Measurements from ENCODE around the gene SYNE3.

Gene SYNE3

GRCh38 chr14:95497561-95498011 is 18.9 kb downstream of the SYNE3 start:
- Histone ChIP-seq H3K36me3 (ENCODE audit: control insufficient read depth in 2 of 2, insufficient read depth in 2 of 2, low read length in 2 of 2) (no peaks in the 10 kb centered on the region), H3K27me3 (ENCODE audit: control insufficient read depth in 2 of 2, insufficient read depth in 2 of 2, low read length in 2 of 2) (no peaks in the 10 kb centered on the region), H3K9ac (ENCODE audit: low read depth in 1 of 2, low read length in 2 of 2) (peak overlapping the region in 1 of 2 donors; percentile 10), H3K4me1 (ENCODE audit: control insufficient read depth in 2 of 2, insufficient read depth in 2 of 2, low read length in 2 of 2) (peaks cover 31 to 59% of the 10 kb centered on the region in 2 donors), H3K4me3 (ENCODE audit: low read length in 2 of 2) (no peak overlapping the region), H3K27ac (ENCODE audit: low read depth in 2 of 2, low read length in 2 of 2) (no peak overlapping the region), H3K9me3 (ENCODE audit: control insufficient read depth in 2 of 2, low read length in 2 of 2) (no peaks in the 10 kb centered on the region)

GRCh38 chr14:95496690-95497259 is 19.7 kb downstream of the SYNE3 start:
- Histone ChIP-seq H3K9ac (ENCODE audit: low read depth in 1 of 2, low read length in 2 of 2) (no peak overlapping the region), H3K9me3 (ENCODE audit: control insufficient read depth in 2 of 2, low read length in 2 of 2) (no peaks in the 10 kb centered on the region), H3K36me3 (ENCODE audit: control insufficient read depth in 2 of 2, insufficient read depth in 2 of 2, low read length in 2 of 2) (no peaks in the 10 kb centered on the region), H3K27ac (ENCODE audit: low read depth in 2 of 2, low read length in 2 of 2) (peak overlapping the region; percentile 71 to 73), H3K4me1 (ENCODE audit: control insufficient read depth in 2 of 2, insufficient read depth in 2 of 2, low read length in 2 of 2) (peaks cover 31 to 59% of the 10 kb centered on the region in 2 donors), H3K27me3 (ENCODE audit: control insufficient read depth in 2 of 2, insufficient read depth in 2 of 2, low read length in 2 of 2) (no peaks in the 10 kb centered on the region), H3K4me3 (ENCODE audit: low read length in 2 of 2) (peak overlapping the region in 1 of 2 donors; percentile 6)

- H3K36me3 ChIP-seq (ENCODE audit: control insufficient read depth in 2 of 2, insufficient read depth in 2 of 2, low read length in 2 of 2), result no peaks in the 10 kb centered on the region
- peak overlapping the region in 1 of 2 donors; percentile 22 for H3K9ac ChIP-seq (ENCODE audit: low read depth in 1 of 2, low read length in 2 of 2)
- H3K9me3 ChIP-seq (ENCODE audit: control insufficient read depth in 2 of 2, low read length in 2 of 2), result no peaks in the 10 kb centered on the region
- no peaks in the 10 kb centered on the region for H3K27me3 ChIP-seq (ENCODE audit: control insufficient read depth in 2 of 2, insufficient read depth in 2 of 2, low read length in 2 of 2)
- peak overlapping the region; percentile 71 to 73 for H3K27ac ChIP-seq (ENCODE audit: low read depth in 2 of 2, low read length in 2 of 2)
- H3K4me1 ChIP-seq (ENCODE audit: control insufficient read depth in 2 of 2, insufficient read depth in 2 of 2, low read length in 2 of 2), result peaks cover 31 to 55% of the 10 kb centered on the region in 2 donors
- peak overlapping the region in 1 of 2 donors; percentile 6 for H3K4me3 ChIP-seq (ENCODE audit: low read length in 2 of 2)
Observed at GRCh38 chr14:95496111-95496681, 20.3 kb downstream of the SYNE3 start.

DNA sequence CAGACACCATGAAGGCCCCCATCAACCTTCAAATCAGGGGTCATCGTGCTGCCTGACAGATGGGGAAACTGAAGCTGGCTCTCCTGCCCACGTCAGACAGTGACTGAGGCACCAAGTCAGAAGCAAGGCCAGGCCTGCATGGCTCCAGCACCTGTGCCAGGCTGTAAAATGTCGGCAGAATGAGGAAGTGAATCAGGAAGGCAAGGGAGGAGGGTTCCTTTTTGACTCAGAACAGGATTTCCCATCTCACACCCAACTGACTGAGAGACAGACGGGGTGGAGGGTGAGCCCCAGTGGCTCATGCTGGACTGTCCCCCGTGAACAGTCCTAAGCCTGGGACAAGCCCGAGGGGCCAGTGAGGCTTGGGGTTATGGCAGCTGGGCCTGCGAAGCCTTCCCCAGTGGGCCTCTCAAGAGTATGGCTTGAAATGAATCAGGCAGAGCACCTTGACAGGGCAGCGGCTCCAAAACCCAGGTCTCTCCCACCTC is 20.9 kb downstream of the SYNE3 start:
- Histone ChIP-seq H3K36me3 (ENCODE audit: control insufficient read depth in 2 of 2, insufficient read depth in 2 of 2, low read length in 2 of 2) (no peaks in the 10 kb centered on the region), H3K27me3 (ENCODE audit: control insufficient read depth in 2 of 2, insufficient read depth in 2 of 2, low read length in 2 of 2) (no peaks in the 10 kb centered on the region), H3K27ac (ENCODE audit: low read depth in 2 of 2, low read length in 2 of 2) (peak overlapping the region; percentile 71 to 73), H3K4me3 (ENCODE audit: low read length in 2 of 2) (no peak overlapping the region), H3K9ac (ENCODE audit: low read depth in 1 of 2, low read length in 2 of 2) (peak overlapping the region; percentile 22 to 27), H3K9me3 (ENCODE audit: control insufficient read depth in 2 of 2, low read length in 2 of 2) (no peaks in the 10 kb centered on the region), H3K4me1 (ENCODE audit: control insufficient read depth in 2 of 2, insufficient read depth in 2 of 2, low read length in 2 of 2) (peaks cover 34 to 54% of the 10 kb centered on the region in 2 donors)

- H3K4me3 ChIP-seq (ENCODE audit: low read length in 2 of 2), result no peak overlapping the region
- H3K4me1 ChIP-seq (ENCODE audit: control insufficient read depth in 2 of 2, insufficient read depth in 2 of 2, low read length in 2 of 2), result peaks cover 34 to 54% of the 10 kb centered on the region in 2 donors
- no peaks in the 10 kb centered on the region for H3K9me3 ChIP-seq (ENCODE audit: control insufficient read depth in 2 of 2, low read length in 2 of 2)
- H3K9ac ChIP-seq (ENCODE audit: low read depth in 1 of 2, low read length in 2 of 2), result peak overlapping the region in 1 of 2 donors; percentile 22
- no peaks in the 10 kb centered on the region for H3K27me3 ChIP-seq (ENCODE audit: control insufficient read depth in 2 of 2, insufficient read depth in 2 of 2, low read length in 2 of 2)
- H3K36me3 ChIP-seq (ENCODE audit: control insufficient read depth in 2 of 2, insufficient read depth in 2 of 2, low read length in 2 of 2), result no peaks in the 10 kb centered on the region
- H3K27ac ChIP-seq (ENCODE audit: low read depth in 2 of 2, low read length in 2 of 2), result peak overlapping the region; percentile 71 to 73
Observed at GRCh38 chr14:95495076-95495475, 21.4 kb downstream of the SYNE3 start.

DNA sequence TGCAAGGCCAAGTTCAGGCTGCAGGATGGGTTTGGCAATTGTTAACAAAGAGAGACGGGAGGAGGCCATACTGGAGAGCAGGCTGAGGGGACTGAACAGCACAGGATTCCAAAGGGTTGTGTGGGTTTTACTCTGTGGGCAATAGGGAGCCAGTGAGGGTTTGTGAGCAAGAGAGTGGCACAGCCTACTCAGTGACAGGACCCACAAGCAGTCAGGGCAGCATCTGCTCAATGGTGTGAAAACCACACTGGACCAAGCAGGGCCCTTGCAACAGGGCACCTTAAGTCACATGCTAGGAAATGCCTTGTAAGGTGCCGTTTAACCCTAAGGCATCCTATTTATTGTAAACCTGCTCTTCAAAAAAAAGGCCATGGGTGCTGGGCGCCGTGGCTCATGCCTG is 22.0 kb downstream of the SYNE3 start:
- peaks cover 39 to 56% of the 10 kb centered on the region in 2 donors for H3K4me1 ChIP-seq (ENCODE audit: control insufficient read depth in 2 of 2, insufficient read depth in 2 of 2, low read length in 2 of 2)
- no peak overlapping the region for H3K27ac ChIP-seq (ENCODE audit: low read depth in 2 of 2, low read length in 2 of 2)
- peak overlapping the region in 1 of 2 donors; percentile 27 for H3K9ac ChIP-seq (ENCODE audit: low read depth in 1 of 2, low read length in 2 of 2)
- no peaks in the 10 kb centered on the region for H3K27me3 ChIP-seq (ENCODE audit: control insufficient read depth in 2 of 2, insufficient read depth in 2 of 2, low read length in 2 of 2)
- no peaks in the 10 kb centered on the region for H3K9me3 ChIP-seq (ENCODE audit: control insufficient read depth in 2 of 2, low read length in 2 of 2)
- H3K4me3 ChIP-seq (ENCODE audit: low read length in 2 of 2), result no peak overlapping the region
- no peaks in the 10 kb centered on the region for H3K36me3 ChIP-seq (ENCODE audit: control insufficient read depth in 2 of 2, insufficient read depth in 2 of 2, low read length in 2 of 2)

GRCh38 chr14:95493976-95494375 is 22.5 kb downstream of the SYNE3 start:
- H3K36me3 ChIP-seq (ENCODE audit: control insufficient read depth in 2 of 2, insufficient read depth in 2 of 2, low read length in 2 of 2), result no peaks in the 10 kb centered on the region
- H3K4me3 ChIP-seq (ENCODE audit: low read length in 2 of 2), result no peak overlapping the region
- H3K27ac ChIP-seq (ENCODE audit: low read depth in 2 of 2, low read length in 2 of 2), result no peak overlapping the region
- no peaks in the 10 kb centered on the region for H3K9me3 ChIP-seq (ENCODE audit: control insufficient read depth in 2 of 2, low read length in 2 of 2)
- no peaks in the 10 kb centered on the region for H3K27me3 ChIP-seq (ENCODE audit: control insufficient read depth in 2 of 2, insufficient read depth in 2 of 2, low read length in 2 of 2)
- peaks cover 44 to 56% of the 10 kb centered on the region in 2 donors for H3K4me1 ChIP-seq (ENCODE audit: control insufficient read depth in 2 of 2, insufficient read depth in 2 of 2, low read length in 2 of 2)
- no peak overlapping the region for H3K9ac ChIP-seq (ENCODE audit: low read depth in 1 of 2, low read length in 2 of 2)

DNA sequence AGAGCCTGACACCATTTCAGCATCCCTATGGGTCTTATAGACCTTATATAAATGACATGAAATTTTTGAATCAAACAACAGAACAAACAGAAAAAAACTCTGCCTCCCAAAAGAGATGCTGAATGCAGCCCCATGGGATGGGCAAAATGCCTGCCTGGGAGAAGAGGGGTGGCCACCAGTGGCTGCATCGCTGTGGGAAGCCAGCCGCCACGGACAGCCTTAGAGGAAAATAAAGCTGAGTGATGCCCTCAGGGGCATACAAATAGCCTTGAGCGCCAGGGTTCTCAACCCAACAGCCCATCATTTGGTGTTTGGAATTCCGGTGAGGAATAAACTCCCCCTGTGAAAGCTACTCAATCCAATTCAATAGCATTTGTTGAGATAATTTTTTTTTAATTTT is 22.9 kb downstream of the SYNE3 start:
- Histone ChIP-seq H3K27me3 (ENCODE audit: control insufficient read depth in 2 of 2, insufficient read depth in 2 of 2, low read length in 2 of 2) (no peaks in the 10 kb centered on the region), H3K4me1 (ENCODE audit: control insufficient read depth in 2 of 2, insufficient read depth in 2 of 2, low read length in 2 of 2) (peaks cover 47 to 57% of the 10 kb centered on the region in 2 donors), H3K9ac (ENCODE audit: low read depth in 1 of 2, low read length in 2 of 2) (no peak overlapping the region), H3K36me3 (ENCODE audit: control insufficient read depth in 2 of 2, insufficient read depth in 2 of 2, low read length in 2 of 2) (no peaks in the 10 kb centered on the region), H3K4me3 (ENCODE audit: low read length in 2 of 2) (no peak overlapping the region), H3K9me3 (ENCODE audit: control insufficient read depth in 2 of 2, low read length in 2 of 2) (no peaks in the 10 kb centered on the region), H3K27ac (ENCODE audit: low read depth in 2 of 2, low read length in 2 of 2) (no peak overlapping the region)

DNA sequence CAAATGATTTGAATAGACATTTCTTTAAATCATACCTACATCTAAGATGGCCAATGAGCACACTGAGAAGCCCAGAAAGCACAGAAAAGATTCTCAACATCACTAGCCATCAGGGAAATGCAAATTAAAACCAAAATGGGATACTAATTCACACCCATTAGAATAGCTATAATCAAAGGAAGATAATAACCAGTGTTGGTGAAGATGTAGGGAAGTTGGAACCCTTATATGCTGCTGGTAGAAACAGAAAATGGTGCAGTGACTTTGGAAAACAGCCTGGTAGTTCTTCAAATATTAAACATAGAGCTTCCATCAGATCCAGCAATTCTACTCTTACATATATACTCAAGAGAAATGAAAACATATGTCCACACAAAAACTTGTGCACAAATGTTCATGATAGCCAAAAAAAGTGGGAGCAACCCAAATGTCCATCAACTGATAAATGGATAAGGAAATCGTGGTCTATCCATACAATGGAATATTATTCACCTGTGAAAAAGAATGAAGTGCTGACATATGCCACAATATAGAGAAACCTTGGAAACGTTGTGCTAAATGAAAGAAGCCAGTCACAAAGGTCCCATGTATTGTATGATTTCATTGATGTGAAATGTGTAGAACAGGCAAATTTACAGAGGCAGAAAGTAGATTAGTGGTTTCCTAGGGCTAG is 24.4 kb downstream of the SYNE3 start:
- Histone ChIP-seq H3K4me3 (ENCODE audit: low read length in 2 of 2) (no peak overlapping the region), H3K27ac (ENCODE audit: low read depth in 2 of 2, low read length in 2 of 2) (no peak overlapping the region), H3K36me3 (ENCODE audit: control insufficient read depth in 2 of 2, insufficient read depth in 2 of 2, low read length in 2 of 2) (no peaks in the 10 kb centered on the region), H3K27me3 (ENCODE audit: control insufficient read depth in 2 of 2, insufficient read depth in 2 of 2, low read length in 2 of 2) (no peaks in the 10 kb centered on the region), H3K9me3 (ENCODE audit: control insufficient read depth in 2 of 2, low read length in 2 of 2) (no peaks in the 10 kb centered on the region), H3K4me1 (ENCODE audit: control insufficient read depth in 2 of 2, insufficient read depth in 2 of 2, low read length in 2 of 2) (peaks cover 54 to 61% of the 10 kb centered on the region in 2 donors), H3K9ac (ENCODE audit: low read depth in 1 of 2, low read length in 2 of 2) (no peak overlapping the region)
